ENCODE results near the gene SRRM2.

The SRRM2 gene

DNA sequence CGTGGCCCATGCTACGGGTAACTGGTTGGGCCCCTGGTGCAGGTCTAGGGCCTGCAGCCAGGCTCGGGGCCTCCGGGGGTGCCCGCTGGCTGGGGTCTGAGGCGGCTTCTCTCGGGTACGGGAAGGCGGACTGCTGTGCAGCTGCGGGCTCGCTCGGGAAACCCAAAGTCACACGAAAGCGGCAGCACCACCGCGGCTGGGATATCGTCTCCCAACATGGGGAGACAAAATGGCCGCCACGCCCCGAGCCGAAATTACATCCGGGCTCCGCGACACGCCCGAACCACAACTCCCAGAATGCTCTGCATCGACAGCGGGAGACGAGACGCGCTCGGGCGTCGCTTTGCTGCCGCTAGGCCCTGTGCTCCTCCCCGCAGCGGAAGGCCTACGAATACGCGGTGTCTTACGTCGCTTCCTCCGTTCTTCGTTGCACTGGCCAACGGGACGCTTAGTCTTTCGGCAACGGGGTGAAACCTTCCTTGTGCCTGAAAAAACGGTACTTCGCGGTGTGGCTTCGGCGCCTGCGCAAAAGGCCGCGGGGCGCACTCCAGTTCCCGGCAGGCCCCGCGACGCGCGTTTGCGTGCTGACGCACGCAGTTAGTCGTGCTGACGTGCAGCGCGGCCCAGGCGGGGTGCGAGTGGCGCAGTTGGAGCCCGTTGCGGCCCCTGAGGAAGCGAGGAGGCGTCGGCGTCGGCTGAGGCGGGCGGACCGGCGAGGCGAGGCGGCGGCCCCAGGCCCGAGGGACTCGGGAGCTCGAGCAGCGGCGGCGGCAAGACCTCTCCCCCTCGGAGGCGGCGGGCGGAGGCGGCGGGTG is at the start of gene SRRM2:
TSS of gene SRRM2 (plus strand) at position 604 of the 815 bp plus-strand sequence. CDS start 3,727 bp downstream, outside the sequence.
- no peak for FAIRE-seq

GRCh38 chr16:2702871-2703745 is 49.3 kb upstream of the SRRM2 start:
- FAIRE-seq: no peak

- FAIRE-seq: no peak
These were observed 48.1 kb upstream of the SRRM2 start for GRCh38 chr16:2704166-2704982.

- FAIRE-seq: no peak
These were observed 47.5 kb upstream of the SRRM2 start for GRCh38 chr16:2704983-2705275.

- no peak for FAIRE-seq
These were observed 47.1 kb upstream of the SRRM2 start for GRCh38 chr16:2705351-2705750.

GRCh38 chr16:2706085-2706484 is 46.4 kb upstream of the SRRM2 start:
- no peak for FAIRE-seq

DNA sequence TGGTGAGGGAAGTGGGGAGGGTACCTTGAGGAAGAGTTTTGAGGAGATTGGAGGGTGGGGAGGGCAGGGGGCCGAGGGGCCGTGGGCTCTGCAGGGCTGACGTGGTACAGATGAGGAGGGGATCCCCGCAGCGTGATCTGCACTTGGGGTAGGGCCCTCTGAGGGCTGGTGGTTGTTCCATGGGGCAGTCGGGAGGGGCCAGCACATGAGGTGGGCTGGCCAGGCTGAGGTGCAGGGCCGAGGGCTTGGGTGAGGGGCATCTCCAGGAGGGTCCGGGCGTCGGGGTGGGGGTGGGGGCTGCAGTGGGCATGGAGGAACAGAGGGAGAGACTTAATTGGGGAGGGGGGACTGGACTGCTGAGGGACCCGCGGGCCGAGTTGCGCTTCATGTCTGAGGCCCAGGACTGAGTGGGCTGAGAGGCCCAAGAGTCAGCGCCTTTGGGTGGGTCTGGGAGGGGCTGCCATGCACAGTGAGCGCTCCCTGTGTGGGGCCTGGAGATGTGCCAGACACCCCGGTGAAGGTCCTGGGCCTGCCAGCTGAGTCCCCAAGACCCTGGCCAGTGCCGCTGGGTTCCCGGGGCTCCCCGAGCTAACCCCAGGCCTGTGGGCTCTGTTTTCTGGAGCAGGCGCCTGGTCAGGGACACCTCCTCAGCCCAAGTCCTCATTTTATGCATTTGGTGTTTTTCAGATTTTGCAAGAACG is 45.7 kb upstream of the SRRM2 start:
- no peak for FAIRE-seq

- FAIRE-seq: no peak
These were observed 44.8 kb upstream of the SRRM2 start for GRCh38 chr16:2707368-2708289.

GRCh38 chr16:2708290-2708639 is 44.2 kb upstream of the SRRM2 start:
- FAIRE-seq: no peak

GRCh38 chr16:2708955-2709587 is 43.4 kb upstream of the SRRM2 start:
- FAIRE-seq: no peak

DNA sequence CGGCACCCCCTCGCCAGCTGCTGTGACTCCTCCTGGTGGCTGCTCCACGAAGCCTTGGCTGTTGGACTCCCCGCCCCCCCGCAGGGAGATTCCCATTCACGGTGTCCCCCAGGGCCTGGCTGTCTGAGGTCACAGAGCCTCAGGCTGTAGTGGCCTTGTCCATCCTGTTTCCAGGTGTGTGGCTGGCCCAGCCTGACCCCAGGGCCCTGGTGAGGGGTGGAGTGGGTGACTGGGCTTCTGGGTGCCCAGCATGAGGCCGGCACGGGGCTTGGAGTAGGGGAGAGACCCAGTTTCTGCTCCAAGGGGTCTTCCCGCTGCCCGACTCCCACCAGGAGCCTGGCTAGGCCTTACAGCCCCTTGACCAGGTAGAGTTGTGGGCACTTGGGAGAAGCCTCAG is 42.9 kb upstream of the SRRM2 start:
- FAIRE-seq: no peak

- no peak for FAIRE-seq
These were observed 42.3 kb upstream of the SRRM2 start for GRCh38 chr16:2710021-2710710.

DNA sequence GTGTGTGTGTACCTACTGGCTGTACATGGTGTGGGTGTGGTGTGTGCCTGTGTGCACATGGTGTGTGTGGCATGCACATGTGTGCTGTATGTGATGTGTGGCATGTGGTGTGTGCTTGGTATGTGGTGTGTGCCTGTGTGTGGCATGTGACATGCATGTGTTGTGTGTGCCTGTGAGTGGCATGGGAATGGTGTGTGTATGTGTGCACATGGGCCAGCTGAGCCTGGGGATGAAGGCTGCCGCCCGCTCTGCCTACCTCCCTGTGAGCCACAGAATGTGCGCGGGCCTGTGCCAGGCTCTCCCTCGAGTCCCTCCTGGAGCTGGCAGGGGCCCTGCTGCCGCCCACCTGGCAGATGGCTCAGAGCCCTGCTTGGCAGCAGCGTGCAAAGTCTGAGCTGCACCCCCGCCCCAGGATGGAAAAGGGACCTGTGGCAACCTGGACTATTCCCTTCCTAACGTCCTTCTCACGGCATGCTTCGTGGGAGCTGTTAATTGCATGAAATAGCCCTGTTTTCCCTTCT is 41.7 kb upstream of the SRRM2 start:
- FAIRE-seq: no peak

GRCh38 chr16:2711370-2712062 is 40.9 kb upstream of the SRRM2 start:
- no peak for FAIRE-seq

DNA sequence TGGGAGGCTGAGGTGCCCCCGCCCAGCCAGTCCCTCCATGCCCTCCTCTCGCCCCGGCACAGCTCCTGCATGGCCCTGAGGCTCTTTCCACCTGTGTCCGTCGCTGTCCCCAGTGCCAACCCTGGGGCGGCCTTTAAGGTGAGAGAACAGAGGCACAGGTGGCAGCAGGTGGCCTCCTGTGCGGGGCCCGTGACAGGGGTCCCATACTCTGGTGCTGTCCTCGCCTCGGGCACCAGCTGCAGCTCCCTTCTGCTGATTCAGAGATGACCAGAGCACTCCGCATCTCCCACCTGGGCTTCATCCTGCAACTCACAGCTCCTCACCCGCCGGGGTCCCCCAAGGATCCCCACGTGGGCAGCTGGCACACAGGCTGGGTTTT is 40.4 kb upstream of the SRRM2 start:
- no peak for FAIRE-seq

DNA sequence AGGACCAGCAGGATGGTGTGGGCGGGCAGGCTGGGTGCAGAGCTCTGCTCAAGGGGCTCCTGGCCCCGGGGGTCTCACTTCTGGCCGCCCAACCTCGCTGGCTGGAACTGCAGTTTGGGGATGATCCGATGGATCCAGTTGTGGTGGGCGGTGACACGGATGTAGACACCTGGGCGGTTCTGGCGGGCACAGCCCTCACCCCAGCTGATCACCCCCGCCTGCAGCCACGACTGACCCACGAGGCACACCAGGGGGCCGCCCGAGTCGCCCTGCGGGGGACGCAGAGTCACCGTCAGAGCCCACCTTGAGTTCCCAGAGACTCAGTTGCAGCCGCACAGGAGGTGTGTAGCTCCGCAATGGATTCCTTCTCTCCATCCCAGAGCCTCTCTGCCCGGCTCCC is 39.9 kb upstream of the SRRM2 start:
- no peak for FAIRE-seq

DNA sequence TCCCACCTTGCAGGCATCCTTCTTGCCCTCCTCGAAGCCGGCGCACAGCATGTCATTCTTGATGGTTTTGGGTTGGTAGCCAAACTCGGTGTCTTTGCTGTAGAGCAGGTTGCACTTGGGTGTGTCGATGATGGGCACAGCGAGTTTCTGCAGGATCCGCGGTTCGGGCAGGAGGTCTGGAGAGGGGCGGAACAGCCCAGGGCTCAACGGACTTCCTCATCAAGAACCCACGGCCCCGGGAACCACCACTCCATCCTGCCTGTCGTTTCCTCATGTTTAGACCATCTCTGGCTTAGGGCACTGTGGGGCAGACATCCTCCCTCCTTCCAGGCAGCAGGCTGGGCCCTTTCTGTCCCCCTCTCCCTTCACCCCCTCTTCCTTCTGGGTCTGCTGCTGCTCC is 38.9 kb upstream of the SRRM2 start:
- no peak for FAIRE-seq

GRCh38 chr16:2713985-2714774 is 38.3 kb upstream of the SRRM2 start:
- no peak for FAIRE-seq

DNA sequence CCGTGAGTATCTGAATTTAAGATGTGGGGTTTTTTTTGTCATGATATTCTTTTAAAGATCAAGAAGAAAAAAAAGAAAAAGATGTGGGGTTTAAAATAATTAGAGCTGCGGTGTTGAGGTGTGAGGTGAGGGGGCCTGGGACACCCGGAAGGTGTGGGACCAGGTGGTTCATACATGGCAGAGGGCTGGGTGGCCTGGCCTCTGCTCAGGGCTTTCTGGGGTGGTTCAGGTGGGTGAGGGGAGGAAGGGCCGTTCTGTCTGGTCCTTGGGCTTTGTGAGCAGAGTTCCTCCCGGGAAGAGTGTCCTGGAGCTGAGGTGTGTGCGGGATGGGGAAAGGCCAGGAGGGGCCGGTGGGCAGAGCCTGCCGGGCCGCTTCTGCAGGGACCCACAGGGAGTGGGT is 37.4 kb upstream of the SRRM2 start:
- FAIRE-seq: no peak
